GM13976 (cell line): ENCODE results near the gene LMO7.

ENCODE experiments used
- DNase-seq: peaks from one replicate; pipeline ENCODE4 v3.0.0; 2012; ENCODE audit warnings: low spot score
- CTCF ChIP-seq: IDR thresholded peaks from 2 replicates; pipeline ENCODE4 v1.5.1; 2012; ENCODE audit warnings: borderline replicate concordance, mild to moderate bottlenecking; ENCODE audit not compliant: insufficient read depth; ENCODE audit errors: extremely low read depth, missing control alignments, control extremely low read depth
- in situ Hi-C: fragments of 300-500 bp; cut with MboI; formaldehyde crosslinking; loops from one replicate; pipeline ENCODE4 v1.12.0; 2022; ENCODE audit warnings: low sequenced_read_pairs, mixed read lengths, inconsistent platforms; ENCODE audit not compliant: unreplicated experiment

Gene LMO7

DNA sequence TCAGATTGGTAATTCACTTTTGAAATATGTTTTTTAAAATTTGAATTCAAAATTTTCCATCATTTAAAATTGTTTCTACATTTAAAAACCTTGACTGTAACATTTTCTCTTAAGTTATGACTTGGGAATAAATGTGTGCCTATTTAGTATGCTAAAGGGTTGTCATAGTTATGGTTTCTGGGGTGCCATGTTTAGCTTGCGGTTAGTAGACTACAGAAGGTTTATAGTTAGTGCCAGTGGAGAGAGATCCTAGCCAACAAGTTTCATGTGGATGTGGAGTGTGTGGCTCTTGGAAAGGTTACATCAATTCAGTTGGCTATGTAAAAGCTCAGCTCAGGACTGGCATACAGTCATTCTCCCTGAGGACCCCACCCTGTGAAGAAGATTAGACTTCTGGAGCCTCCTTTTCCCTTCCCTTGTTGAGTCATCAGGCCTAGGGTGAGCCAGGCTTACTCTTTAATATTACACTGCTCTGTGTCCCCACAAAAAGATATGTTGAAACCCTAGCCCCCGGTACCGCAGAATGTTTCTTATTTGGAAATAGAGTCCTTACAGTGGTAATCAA is 20.4 kb downstream of the LMO7 start:
- TF ChIP-seq CTCF, result no peak
- in situ Hi-C loops, result no loop called here
- no peak for DNase-seq

- in situ Hi-C loops, result no loop called here
- no peak for DNase-seq
Measured at GRCh38 chr13:75657111-75657510, 21.0 kb downstream of the LMO7 start.

DNA sequence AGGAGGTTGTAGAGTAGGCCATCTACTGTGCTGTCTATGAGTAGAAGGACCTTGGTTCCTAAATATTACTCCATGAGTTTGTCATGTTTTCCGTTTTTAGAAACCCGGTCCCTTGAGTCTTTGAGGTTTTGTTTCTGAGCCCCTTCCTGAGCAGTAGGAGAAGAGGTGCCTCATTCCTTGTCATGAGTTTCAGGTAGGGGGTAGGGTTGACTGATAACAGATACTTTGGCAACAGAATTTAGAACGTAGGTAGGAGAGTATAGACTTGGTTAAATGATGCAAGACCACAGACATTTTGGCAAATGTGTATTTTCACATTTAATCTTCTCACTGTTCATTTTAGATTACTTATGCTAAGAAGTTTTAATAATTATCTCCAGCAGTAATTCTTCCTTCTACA is 24.6 kb downstream of the LMO7 start:
- no peak for TF ChIP-seq CTCF
- in situ Hi-C loops, result no loop called here
- no peak for DNase-seq

More at GRCh38 chr13:75657111-75657510, 21.0 kb downstream of the LMO7 start:
- TF ChIP-seq CTCF, result no peak

DNA sequence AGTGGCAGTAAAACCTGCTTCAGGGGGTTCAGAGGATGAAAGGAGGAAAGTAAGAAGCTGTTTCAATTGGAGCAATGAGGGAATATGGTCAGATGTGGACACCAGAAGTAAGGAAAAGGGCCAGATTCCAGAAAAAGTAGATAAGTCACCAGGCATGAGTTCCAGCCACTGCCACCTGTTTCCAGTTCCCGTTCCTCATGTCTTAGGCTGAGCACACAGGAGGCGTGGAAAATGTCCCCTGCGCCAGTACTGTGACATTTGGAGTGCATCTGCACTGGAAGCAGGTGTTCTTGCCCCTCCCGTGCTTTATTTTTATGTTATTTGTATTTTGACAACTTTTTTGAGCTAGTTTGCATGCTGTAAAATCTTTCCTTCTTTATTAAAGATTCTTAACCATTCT is 25.3 kb downstream of the LMO7 start:
- TF ChIP-seq CTCF, result no peak
- in situ Hi-C loops, result no loop called here
- no peak for DNase-seq

DNA sequence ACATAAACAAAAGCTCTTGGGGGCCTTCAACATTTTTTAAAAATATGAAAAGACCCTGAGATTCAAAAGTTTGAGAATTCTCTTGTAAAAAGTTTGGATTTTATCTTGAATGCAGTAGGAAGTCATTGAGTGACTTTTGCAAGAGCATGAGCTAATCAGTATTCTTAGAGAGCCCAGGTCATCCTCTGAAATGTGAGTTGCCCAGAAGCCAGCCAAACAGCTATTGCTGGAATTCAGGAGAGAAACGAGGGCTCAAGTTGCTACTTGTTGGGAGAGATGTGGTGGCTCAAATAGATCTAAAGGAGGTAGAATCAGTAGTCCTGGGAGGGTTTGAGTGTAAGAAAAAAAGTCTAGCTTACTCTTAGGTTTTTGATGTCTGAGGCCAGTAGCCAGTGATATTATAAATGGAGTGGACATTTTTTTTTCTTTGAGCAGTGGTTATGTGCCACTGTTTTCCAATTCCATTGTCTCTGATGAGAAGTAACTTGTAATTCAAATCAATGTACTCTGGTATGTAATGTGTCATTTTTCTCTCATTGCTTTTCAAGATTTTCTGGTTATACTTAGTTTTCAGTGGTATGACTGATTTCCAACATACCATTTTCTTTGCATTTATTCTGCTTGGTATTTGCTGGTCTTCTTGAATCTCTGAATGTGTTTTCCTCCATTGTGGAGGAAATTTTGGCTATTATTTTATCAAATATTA is 30.7 kb downstream of the LMO7 start:
- in situ Hi-C loops, result no loop called here
- TF ChIP-seq CTCF, result no peak
- DNase-seq, result no peak

- in situ Hi-C loops, result no loop called here
- no peak for TF ChIP-seq CTCF
Measured at GRCh38 chr13:75669706-75670105, 33.6 kb downstream of the LMO7 start.

GRCh38 chr13:75670496-75670895 is 34.4 kb downstream of the LMO7 start:
- DNase-seq, result no peak
- in situ Hi-C loops, result no loop called here
- TF ChIP-seq CTCF, result no peak

More at GRCh38 chr13:75669706-75670105, 33.6 kb downstream of the LMO7 start:
- no peak for DNase-seq
